ENCODE results near the gene LRRC32.
"Not testable (repeated sequence)": the region's sequence is repeated elsewhere in the genome, so short reads cannot be mapped to it uniquely, and the experiment has no call there.

LRRC32 gene

DNA sequence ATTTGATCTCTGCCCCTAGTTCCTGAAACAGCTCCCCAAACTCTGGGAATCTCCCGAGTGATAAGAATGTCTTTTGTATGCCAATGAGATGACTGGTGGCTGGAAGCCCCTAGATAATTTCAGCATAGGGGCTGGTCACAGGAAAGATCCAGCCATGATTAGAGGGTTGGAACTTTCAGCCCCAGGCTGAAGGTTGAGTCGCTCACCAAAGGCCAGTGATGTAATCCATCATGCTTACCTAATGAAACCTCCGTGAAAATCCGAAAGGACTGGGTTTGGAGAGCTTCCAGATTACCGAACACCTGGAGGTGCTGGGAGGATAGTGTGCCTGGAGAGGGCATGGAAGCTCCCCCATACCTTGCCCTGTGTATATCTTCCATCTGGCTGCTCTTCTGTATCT is 26.0 kb downstream of the LRRC32 start:
- DNase-seq, result no peak

DNA sequence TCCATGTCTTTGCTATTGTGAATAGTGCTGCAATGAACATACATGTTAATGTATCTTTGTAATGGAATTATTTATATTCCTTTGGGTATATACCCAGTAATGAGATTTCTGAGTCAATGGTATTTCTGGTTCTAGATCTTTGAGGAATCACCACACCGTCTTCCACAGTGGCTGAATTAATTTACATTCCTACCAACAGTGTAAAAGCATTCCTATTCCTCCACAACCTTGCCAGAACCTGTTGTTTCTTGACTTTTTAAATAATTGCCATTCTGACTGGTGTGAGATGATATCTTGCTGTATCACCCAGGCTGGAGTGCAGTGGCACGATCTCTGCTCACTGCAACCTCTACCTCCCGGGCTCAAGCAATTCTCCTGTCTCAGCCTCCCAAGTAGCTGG is 26.8 kb downstream of the LRRC32 start:
- not testable (repeated sequence) for DNase-seq

DNA sequence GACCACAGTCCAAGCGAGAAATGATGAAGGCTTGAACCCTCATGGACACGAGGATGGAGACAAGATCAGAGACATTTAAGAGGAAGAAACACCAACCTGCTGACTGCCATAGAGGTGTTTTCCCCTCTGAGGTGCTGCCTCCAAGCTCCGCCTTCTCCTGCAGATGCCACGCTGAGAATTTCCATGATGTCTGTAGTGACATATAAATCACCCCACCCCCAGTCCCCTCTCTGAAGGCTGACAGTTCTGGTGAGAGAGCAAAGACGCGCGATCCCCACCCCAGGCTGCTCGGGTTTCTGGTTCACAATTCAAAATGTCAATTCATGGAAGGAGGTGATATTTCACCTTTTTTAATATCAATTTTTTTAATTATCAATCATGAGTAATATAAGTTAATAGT is 28.2 kb downstream of the LRRC32 start:
- DNase-seq, result no peak

DNA sequence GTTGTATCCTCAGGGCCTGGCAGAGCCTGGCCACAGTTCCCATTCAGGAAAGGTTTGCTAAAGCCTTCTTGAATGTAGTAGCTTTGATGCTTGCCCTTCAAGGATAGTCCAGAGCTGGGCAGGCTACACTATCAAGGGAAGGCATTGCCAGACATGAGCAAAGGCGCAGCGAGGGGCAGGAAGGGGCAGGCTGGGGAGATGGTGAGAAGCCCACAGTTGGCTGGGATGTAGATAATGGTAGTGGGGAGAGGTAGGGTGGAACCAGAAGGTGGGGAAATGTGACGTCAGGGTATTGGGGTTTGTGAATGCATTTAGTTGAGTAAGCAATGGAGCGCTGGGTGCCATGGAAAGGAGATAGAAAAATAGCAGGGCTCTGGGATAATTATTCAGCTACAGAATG is 28.6 kb downstream of the LRRC32 start:
- DNase-seq, result no peak

DNA sequence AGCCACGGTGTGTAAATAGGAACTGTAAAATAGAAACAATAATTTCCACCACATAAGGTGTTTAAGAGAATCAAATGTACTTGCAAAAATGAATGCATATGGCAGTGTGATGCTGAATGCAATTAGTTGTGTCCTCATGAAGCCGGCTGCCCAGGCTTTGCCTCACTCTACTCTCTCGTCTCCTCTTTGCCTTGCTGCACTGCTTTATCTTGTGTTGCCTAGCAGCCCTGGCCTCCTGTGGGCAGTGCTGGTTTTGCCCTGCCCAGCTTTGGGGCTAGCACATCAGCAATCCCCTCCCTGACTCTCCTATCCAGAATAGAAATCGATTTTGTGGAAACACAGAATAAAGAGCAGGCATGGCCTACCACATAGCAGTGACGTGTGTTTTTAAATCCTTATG is 30.0 kb downstream of the LRRC32 start:
- DNase-seq, result no peak

DNA sequence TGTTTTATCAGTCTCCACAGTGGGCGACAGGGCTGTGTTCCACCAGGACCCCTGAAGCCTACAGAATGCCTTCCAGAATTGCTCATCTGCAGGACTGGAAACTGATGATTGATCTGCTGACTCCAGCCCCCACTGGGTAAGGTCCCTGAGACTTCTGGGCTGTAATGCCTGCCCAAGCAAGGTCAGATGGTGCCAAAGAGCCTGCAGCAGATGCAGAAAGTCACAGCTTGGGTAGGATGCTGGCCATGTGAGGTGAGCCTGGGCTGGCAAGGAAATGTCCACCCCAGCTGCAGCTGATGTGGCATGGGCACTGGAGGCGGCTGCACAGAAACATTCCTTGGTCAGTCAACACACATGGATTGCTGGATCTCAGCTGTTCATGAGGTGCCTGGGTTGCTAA is 30.9 kb downstream of the LRRC32 start:
- DNase-seq, result no peak

DNA sequence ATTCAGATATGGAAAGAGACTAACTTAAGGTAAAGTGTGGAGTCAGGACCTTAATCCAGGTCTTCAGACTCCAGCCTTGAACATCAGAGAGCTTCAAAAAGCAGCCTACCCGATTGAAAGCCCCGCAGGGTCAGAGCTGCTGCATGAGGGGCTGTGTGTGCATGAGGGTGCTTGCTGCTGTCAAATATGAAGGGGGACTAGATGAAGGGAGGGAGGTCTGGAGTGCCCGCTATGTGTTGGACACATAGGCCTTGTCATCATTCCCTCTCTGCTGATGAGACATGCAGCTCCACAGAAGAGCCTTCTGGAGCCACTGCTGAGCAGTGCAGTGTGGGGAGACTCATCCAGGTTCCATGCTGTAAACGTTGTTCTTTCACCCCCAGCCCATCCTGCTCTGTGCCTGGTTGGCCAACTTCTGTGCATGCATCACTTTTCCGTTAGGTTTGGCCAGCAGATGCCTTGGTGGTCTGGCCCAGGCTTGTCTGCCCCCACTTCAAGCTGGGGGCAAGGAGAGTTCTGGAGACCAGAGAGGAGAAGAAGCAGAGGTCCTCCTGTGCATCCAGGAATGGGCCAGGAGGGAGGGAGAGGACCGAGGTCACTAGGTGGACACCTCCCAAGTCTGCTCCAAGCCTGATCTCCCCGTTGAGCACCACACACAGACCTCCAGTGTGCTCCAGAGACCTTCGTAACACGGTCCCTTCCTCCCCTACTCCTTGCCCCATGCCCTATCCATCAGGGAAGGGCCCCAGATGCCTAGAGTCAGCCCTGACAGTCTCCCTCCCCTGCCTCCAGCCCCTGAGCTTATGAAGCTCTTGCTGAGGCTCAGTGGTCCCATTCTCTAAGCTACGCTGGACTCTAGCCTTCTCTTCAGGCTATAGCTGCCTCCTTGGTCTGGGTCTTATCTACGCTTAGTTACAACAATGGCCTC is 32.0 kb downstream of the LRRC32 start:
- no peak for DNase-seq

DNA sequence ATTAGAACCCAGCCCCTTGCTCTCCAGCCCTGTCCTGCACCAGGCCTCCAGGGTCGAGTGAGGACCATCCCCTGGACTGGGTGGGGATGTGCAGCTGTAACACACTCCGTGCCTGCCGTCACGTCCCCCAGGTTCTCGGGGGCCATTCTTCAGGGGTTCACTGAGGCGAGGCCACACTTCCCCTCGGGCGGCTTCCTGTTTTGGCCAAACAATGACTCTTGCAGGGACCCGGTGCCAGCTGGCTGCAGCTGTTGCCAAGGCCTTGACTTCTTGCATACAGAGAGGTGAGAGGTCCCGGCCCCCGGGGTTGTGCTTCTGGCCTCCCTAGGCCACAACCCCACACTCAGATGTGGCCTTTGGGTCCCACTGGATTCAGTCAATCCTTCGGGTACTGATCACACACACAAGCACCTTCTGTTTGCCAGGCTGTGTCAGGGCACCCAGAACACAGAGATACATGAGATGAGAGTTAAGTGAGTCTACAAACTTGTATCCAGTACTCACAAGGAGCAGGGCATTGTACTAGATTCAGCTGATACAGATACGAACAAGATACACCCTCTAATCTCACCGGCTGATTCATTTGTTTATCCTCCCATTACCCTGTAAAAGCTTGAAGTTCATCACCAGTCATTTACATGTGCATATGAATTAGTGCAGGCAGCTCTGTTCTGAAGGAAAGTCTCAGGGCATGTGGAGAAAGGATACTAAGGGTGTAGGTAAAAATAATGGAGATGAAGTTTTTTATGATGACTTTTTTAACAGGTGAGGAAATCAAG is 32.9 kb downstream of the LRRC32 start:
- no peak for DNase-seq

DNA sequence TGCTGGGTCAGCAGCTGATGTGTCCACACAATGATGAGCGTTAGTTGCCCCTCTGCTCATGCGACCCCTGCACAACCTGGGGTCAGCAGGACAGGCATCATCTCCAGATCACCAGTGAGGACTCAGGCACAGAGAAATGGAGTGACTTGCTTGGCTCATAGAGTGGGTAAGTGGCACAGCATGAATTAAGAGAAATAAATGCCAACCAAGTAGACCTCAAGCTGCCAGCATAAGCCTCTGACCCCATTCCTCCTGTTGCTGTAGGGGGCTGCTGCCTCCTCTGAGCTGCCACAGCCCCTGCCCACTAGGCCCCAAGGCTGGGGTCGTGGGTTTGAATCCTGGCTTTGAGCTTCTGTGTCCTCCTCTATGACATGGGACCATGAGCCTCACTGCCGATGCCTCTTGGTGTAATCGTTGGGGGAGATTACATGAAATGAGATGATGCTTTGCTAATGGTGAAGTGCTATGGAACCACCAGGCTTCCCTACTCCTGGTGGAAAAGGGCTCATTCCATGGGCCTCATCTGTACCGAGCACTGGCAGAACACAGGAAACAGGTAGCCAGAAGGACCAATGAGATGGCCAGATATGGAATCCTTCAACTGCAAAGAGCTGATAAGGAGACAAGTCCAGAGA is 33.6 kb downstream of the LRRC32 start:
- no peak for DNase-seq

DNA sequence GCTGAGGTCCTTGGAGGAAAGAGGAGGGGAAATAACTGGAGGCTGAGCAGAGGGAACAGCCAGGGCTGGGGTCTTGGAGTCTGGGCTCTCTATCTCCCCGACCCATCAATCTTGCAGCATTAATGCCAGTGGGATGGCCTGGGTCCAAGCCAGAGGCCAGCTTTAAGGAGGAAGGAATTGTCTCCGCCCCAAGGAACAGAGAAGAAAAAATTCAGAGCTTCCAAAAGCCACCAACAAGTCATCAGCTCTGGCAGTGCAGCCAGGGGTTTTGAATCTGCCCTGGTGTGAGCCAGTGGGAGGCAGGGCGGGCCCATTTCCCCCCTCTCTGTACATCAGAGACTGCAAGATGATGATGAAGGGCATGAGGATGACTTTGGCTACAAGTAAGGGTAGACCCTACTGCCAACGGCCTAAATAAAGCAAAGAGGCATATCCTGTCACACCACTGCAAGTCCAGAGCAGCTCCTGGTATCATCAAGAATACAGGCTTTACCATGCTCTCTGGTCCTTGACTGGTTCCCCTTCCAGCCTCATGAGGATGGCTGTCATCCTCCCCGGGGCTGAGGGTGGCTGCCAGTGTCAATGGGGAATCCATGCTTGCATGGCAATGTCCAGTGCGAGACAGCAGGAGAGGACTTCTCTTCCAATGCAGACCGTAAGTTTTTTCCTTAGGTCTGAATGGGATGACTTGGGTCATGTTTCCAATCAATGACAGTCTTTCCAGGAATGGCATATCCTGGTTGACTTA is 34.4 kb downstream of the LRRC32 start:
- DNase-seq, result no peak

DNA sequence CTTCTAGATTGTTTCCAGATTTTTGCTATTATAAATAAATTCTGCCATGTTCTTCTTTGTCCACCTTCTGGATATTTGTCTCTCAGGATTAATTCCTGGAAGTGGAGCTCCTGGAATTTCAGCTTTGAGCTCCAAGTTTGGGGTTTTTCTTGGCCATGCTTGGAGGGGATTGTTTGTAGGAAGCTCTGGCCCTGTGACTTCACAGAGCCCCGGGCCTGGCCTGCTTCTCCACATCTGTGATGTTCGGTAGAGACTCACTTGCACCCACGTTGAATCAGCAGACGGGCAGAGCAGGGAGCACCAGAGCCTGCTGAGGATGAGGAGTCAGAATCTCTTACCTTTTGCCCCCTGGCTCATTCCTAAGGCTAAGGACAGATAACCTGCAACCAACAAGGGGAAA is 35.7 kb downstream of the LRRC32 start:
- DNase-seq, result no peak

DNA sequence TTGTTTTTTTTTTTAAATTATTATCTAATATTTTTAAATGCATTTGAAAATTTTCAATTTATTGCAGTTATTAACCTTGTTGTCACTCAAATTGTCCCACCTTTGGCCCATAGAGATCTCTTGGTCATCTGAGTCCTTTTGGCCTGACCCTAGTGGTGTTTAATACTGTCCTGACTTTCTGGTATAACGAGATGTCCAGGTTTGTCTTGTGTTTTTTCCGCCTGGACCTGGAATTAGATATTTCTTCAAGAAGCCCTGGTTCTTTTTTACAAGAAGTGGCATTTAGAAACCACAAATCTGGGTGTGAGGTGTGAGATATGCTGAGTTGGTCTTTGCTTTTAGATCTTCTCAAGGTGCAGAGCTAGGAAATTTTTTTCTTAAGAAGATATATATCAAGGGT is 38.1 kb downstream of the LRRC32 start:
- no peak for DNase-seq

DNA sequence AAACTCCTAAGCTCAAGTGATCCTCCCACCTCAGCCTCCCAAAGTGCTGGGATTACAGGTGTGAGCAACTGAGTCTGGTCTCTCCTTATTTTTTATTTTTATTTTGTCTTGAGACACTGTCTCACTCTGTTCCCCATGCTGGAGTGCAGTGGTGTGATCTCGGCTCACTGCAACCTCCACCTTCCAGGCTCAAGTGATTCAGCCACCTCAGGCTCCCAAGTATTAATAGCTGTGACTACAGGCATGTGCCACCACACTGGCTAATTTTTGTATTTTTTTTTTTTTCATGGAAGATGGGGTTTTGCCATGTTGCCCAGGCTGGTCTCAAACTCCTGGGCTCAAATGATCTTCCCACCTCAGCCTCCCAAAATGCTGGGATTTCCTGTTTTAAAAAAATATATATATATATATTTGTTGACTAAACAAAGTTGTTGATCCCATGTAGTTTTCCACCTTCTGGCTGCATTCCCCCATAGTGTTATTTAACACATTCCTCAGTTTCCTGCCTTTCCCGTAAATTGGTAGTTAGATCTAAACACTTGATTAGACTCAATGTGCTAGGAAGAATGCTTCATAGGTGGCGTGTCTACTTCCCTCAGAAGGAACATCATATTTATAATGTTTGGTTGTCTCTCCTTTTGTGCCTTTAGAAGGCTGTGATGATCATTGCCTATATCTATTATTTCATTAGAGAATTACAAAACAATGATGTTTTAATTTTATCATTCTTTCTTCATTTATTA is 38.8 kb downstream of the LRRC32 start:
- no peak for DNase-seq

DNA sequence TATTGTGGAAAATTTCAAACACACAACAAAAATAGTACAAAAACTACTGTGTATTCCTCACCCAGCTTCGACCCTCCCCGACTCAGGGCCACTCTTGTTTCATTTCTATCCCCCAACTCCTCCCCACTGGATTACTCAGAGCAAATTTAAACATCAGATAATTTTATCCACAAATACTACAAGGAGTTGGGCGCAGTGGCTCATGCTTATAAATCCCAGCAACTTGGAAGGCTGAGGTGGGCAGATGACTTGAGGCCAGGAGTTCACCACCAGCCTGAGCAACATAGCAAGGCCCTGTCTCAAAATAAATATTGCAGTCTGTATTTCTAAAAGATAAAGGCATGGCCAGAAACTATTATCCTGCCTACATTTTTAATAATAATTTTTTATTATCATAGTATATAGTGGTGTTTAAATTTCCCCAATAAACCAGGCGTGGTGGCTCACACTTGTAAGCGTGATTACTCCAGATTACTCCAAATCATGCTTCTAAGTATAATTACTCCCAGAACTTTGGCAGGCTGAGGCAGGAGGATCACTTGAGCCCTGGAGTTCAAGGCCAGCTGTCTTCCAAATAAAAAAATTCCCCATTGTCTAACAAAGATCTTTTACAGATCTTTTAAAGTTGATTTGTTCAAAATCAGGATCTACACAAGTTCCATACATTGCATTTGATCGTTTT is 39.8 kb downstream of the LRRC32 start:
- no peak for DNase-seq

DNA sequence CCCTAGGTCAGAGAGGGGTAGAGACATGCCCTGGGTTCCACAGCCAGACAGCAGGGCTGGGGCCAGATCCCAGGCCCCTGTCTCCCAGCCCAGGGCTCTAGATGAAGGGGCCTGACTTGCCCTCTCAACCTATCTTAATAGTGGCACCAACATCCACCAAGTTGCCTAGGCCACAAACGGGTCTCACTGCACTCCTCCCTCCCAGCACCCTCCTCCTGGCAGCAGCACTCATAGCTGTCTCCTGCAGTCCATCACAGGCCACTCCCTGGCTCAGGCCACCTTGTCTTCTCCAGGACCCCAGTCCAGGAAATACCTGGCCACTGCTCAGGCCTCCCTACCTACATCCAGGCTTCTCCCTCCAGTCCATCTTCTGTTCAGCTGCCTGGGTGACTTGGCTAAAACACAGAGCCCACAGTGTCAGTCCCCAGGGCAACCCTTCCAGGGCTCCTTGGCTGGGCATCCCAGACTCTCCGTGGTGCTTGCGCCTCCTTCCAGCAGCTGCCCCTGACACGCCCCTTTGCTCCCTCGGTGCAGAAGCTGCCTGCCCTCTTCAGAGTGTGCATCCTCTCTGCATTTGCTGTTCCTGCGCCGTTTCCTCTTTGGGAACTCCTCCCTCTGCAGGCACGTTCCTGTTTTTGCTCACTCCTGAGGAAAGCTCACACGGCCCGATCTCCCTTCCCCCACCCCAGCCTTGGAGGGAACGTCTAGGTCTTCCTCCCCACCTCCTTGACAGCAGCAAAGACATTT is 40.5 kb downstream of the LRRC32 start:
- DNase-seq, result no peak

DNA sequence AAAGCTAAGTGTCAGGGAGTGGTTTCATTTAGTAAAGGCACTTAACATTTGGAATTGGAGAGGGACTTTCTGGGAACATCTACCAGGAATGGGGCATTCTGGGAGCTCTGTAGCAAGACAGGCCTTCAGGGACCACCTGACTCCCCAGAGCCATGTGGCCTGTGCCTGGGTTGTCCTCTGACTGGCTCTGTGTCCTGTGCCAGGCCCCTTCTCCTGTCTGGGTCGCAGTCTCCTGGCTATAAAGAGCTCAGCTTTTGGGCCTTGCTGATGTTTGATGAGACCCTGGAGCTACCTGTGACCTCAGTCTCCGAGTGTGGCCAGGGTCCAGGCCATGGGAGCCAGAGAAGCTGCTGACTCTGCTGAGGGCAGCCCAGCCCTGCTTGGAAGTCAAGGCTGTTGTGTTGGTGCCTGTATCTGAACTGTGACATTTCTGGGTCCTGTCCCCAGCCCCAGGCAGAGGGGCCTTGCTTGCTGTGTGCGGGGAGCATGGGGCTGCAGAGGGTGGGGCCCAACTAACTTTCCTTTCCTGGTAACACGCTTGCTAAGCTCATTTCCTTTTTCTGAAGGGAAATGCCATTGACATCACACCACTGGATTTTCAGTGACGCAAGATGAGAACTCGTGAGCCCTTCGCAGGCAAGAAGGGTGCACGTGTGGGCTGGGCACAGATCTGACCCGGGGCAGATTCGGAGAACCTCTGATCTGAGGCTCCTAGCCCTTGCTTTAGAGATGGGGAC is 41.3 kb downstream of the LRRC32 start:
- no peak for DNase-seq

DNA sequence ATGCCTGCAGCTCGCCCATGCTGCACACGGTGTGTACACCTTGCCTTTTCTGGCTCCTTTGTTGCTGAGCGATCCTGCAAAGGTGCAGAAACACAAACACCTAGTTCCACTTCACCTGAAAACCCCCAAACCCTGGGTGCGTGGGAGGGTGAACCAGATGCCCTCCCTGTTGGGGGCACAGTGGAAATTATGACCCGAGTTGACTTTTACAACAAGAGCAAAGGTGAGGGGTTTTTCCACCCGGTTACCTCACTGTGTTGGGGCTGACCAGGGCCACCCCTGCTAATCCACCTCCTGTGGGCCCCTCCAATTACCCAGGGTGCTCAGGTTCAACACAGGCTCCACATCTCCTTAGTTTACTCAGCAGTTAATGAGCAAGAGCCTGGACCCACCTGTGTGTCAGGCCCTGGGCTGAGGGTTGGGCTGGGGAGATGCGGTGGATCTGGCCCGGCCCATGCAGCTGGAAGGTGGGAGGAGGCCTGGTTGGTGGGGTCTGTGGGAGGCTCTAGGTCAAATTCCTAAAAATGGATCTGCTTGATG is 42.1 kb downstream of the LRRC32 start:
- DNase-seq, result no peak

DNA sequence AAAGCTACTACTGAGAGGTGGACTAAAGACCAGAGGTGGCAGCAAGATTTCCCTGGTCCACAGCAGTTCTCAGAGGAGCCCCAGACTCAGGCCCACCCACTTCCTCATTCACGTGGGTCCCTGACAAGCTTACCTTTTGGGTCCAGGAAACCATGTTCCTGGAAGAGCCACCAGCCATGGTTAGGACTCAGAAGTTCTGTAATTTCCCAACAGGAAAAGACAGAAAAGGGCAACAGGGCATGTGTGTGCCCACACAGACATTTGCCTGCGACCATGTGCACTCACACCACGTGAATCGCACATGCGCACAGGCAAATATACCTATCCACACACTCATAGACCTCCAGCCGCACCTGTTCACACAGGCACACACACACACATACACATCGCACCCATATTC is 42.9 kb downstream of the LRRC32 start:
- DNase-seq, result no peak

DNA sequence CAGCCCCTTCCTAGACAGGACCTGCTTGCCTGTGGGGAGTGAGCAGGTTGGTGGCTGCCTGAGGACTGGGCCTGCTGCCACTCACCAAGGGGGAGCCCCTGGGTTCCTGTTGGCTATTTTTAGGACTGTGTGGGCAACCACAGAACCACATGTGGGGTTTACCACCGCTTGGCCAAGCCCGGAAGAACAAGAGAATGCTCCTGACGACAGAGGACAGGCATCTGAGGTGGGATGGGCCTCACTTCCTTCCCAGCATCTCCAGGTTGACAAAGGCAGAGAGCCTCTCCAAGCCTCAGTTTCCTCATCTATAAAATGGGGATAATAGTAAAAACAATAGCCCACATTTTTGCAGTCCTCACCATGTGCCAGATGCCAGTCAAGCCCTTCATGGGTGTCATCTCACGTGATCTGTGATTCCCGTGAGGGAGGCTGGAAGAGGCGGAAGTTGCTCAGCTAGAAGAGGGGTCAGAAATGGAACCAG is 43.6 kb downstream of the LRRC32 start:
- DNase-seq, result no peak

DNA sequence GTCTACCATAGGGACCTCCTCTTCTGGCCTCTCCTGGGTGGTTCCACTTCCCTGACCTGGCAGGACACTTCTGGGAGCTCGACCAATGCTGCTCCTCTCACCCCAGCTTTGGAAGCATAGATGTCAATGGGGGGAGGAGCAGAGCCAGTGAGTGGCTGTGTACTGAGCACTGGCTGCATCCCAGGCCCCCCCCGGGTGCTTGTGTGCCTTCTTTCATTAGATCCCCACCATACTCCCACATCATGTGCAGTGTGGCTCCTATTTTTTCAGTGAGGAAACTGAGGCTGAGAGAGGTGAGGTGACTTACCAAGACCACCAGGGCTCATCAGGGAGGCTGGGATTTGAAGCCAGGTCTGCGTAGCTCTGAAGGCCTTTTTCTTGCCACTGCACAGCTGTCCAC is 44.3 kb downstream of the LRRC32 start:
- no peak for DNase-seq

Measured in NCI-H1436 (cell line).